Naive thymus-derived CD4-positive, alpha-beta T cell (primary cell): ENCODE measurements around the gene RANBP1. TPM values are rescaled to one million over a fixed set of nuclear protein-coding genes. Genes with fewer than 3 reads are reported as not detected.

Experiments used
- ATAC-seq: fragments of 150-1000 bp; cut with Tn5 transposase; 2 replicates; pipeline ENCODE4 v1.10.0; 2021; ENCODE audit warnings: mild to moderate bottlenecking, moderate library complexity
- CTCF ChIA-PET: fragments of 350-600 bp; sonication (Branson Sonifier 250); formaldehyde crosslinking; loops from one replicate; lab custom pipeline; 2021; ENCODE audit warnings: antibody characterized with exemption; lab: Charles Lee
- POLR2A ChIA-PET: fragments of 350-600 bp; sonication (Branson Sonifier 250); formaldehyde crosslinking; loops from one replicate; lab custom pipeline; 2021; ENCODE audit warnings: antibody characterized with exemption, inconsistent platforms; lab: Charles Lee
- DNase-seq, 9 donors: peaks; one replicate each; pipeline versions ENCODE4 v3.0.0 to v3.0.0-alpha.2; 2020 to 2022; ENCODE audit warnings: mixed read lengths in 1 of 9
- H3K27ac ChIP-seq: one replicate; pipeline ENCODE4 v1.7.0; 2013; ENCODE audit warnings: mild to moderate bottlenecking, low read depth, low read length, moderate library complexity
- H3K27me3 ChIP-seq, 2 donors: one replicate each; pipeline ENCODE4 v1.7.0; 2013; ENCODE audit warnings: low read length in 2 of 2, mild to moderate bottlenecking in 2 of 2, moderate library complexity in 2 of 2; ENCODE audit not compliant: control insufficient read depth in 2 of 2, insufficient read depth in 2 of 2
- H3K36me3 ChIP-seq, 3 experiments: 1 replicate in 2 of 3; 2 replicates in 1 of 3; pipeline ENCODE4 v1.7.0; 2013; ENCODE audit warnings: low read length in 3 of 3, mild to moderate bottlenecking in 3 of 3, moderate library complexity in 1 of 3; ENCODE audit not compliant: insufficient read depth in 3 of 3, control insufficient read depth in 2 of 3
- H3K4me1 ChIP-seq, 2 donors: one replicate each; pipeline ENCODE4 v1.7.0; 2013; ENCODE audit warnings: low read length in 2 of 2, mild to moderate bottlenecking in 2 of 2, moderate library complexity in 1 of 2; ENCODE audit not compliant: control insufficient read depth in 2 of 2, insufficient read depth in 2 of 2
- H3K4me3 ChIP-seq: 2 replicates; pipeline ENCODE4 v1.7.0; 2013; ENCODE audit warnings: mild to moderate bottlenecking, low read length
- H3K9me3 ChIP-seq, 3 experiments: 1 replicate in 2 of 3; 2 replicates in 1 of 3; pipeline ENCODE4 v1.7.0; 2013; ENCODE audit warnings: low read length in 3 of 3; ENCODE audit not compliant: control insufficient read depth in 2 of 3
- H3K27ac Mint-ChIP-seq, 9 donors: one replicate each; pipeline ENCODE4 v1.8.0; 2020 to 2022; ENCODE audit warnings: mixed read lengths in 9 of 9, mild to moderate bottlenecking in 8 of 9, moderate library complexity in 5 of 9, inconsistent platforms in 2 of 9
- H3K27me3 Mint-ChIP-seq, 5 donors: one replicate each; pipeline ENCODE4 v1.8.0; 2021 to 2022; ENCODE audit warnings: mixed read lengths in 5 of 5, mild to moderate bottlenecking in 1 of 5
- H3K36me3 Mint-ChIP-seq, 5 donors: one replicate each; pipeline ENCODE4 v1.8.0; 2020 to 2022; ENCODE audit warnings: mixed read lengths in 5 of 5, mild to moderate bottlenecking in 3 of 5, inconsistent platforms in 1 of 5
- H3K4me1 Mint-ChIP-seq, 7 donors: one replicate each; pipeline ENCODE4 v1.8.0; 2020 to 2022; ENCODE audit warnings: mixed read lengths in 7 of 7, mild to moderate bottlenecking in 3 of 7, inconsistent platforms in 1 of 7
- H3K4me3 Mint-ChIP-seq, 10 donors: one replicate each; pipeline ENCODE4 v1.8.0; 2020 to 2022; ENCODE audit warnings: mild to moderate bottlenecking in 10 of 10, mixed read lengths in 10 of 10, moderate library complexity in 6 of 10, inconsistent platforms in 2 of 10
- H3K9me3 Mint-ChIP-seq, 11 donors: one replicate each; pipeline ENCODE4 v1.8.0; 2020 to 2022; ENCODE audit warnings: mixed read lengths in 11 of 11, mild to moderate bottlenecking in 4 of 11, inconsistent platforms in 1 of 11, moderate library complexity in 1 of 11
- intact Hi-C, 2 donors: fragments of 100-400 bp; cut with micrococcal nuclease; formaldehyde crosslinking; loops; one replicate each; pipeline ENCODE4 v1.15.1; 2023
- polyA plus RNA-seq, 2 donors: library from polyadenylated mRNA; unstranded; fragments of 300-500 nt; fragmentation: Illumina TruSeq; gene quantifications; one replicate each; pipeline ENCODE4 v1.2.3, GENCODE V29; 2021
- total RNA-seq, 6 experiments: library from RNA in 5 of 6; stranded (reverse) in 5 of 6; gene quantifications; 1 replicate in 5 of 6; 2 replicates in 1 of 6; pipeline ENCODE4 v1.2.3 and lab custom pipeline; 2021 to 2026

RANBP1 gene
- total and polyA plus RNA-seq, 7 experiments from 2014 or later, result 50.4 to 224 (median 75.5) TPM

DNA sequence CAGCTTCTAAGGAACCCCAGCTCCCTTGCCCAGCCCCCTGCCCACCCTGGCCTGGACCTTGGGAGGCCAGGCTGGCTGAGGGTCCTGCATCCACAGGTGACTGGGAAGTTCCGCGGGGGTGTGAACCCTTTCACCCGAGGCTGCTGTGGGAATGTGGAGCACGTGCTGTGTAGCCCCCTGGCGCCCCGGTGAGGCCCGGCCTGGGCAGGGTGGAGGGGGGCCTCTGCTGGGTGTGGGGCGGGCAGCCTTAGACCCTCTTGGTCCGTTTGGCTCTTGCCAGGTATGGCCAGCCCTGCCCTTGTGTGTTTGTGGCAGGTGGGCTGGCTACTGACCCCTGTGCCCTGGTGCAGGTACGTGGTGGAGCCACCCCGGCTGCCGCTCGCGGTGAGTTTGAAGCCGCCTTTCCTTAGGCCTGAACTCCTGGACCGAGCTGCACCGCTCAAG lies 24.6 kb downstream of the RANBP1 start:
- no peak for DNase-seq
- no peaks in the 10 kb centered on the region for H3K9me3 ChIP-seq
- POLR2A ChIA-PET, result interaction anchor here (0.8 kb wide), 1 partner anchor 80 kb away, joined by 3 read pairs; no protein-coding TSS in a partner anchor
- no peak overlapping the region for H3K27ac ChIP-seq
- Mint-ChIP-seq H3K27me3 (no peaks in the 10 kb centered on the region), H3K27ac (no peak overlapping the region), H3K4me3 (no peak overlapping the region), H3K36me3 (peaks cover 0 to 8% (median 0%) of the 10 kb centered on the region in 5 donors), H3K4me1 (peaks cover 2 to 22% (median 15%) of the 10 kb centered on the region in 7 donors), H3K9me3 (no peaks in the 10 kb centered on the region)
- intact Hi-C loops, result no loop called here
- H3K4me3 ChIP-seq, result no peak overlapping the region
- ATAC-seq, result no peak
- peaks cover 0 to 58% (median 0%) of the 10 kb centered on the region in 3 experiments for H3K36me3 ChIP-seq
- CTCF ChIA-PET, result no interaction called here
- H3K4me1 ChIP-seq, result no peaks in the 10 kb centered on the region
- H3K27me3 ChIP-seq, result no peaks in the 10 kb centered on the region

DNA sequence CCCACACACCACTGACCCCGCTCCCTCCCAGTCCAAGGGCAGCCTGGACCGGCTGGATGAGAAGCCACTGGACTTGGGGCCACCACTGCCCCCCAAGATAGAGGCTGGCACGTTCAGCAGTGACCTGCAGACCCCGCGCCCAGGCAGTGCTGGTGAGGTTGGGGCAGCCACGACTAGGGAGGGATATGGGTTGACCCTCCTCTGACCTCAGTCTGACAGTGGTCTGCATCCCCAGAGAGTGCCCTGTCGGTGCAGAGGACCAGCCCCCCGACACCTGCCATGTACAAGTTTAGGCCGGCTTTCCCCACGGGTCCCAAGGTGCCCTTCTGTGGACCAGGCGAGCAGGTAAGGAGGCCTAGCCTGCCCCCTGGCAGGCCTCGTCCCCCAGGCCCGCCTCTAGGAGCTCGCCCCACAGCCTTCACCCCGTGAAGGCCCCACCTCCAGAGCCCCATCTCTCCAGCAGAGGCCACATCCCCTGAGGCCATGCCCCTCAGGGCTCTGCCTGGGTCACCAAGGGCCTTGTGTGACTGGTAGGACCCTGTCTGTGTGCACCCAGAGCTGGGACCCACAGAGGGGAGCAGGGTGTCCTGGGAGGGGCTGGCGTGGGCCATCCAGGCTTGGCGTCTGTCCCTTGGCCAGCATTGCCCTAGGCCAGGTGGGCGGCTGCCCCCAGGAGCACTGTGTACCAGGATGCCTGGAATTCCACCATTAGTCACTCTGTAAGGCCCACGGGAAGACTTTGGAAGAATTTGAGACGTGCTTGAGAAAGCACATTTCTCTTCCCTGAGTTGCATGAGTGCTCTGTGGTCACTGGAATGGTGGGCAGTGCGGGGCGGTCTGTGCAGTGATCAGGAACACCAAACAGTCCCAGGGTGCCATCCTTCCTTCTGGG lies 25.5 kb downstream of the RANBP1 start:
- DNase-seq (no peak), ATAC-seq (no peak)
- H3K9me3 ChIP-seq, result no peaks in the 10 kb centered on the region
- intact Hi-C loops, result no loop called here
- no peaks in the 10 kb centered on the region for H3K27me3 ChIP-seq
- H3K4me3 ChIP-seq, result no peak overlapping the region
- H3K27ac Mint-ChIP-seq, result no peak overlapping the region
- H3K9me3 Mint-ChIP-seq, result no peaks in the 10 kb centered on the region
- no peak overlapping the region for H3K27ac ChIP-seq
- H3K36me3 ChIP-seq, result peaks cover 0 to 58% (median 0%) of the 10 kb centered on the region in 3 experiments
- H3K27me3 Mint-ChIP-seq, result no peaks in the 10 kb centered on the region
- no peak overlapping the region for H3K4me3 Mint-ChIP-seq
- POLR2A ChIA-PET, result no interaction called here
- H3K36me3 Mint-ChIP-seq, result peaks cover 0 to 8% (median 0%) of the 10 kb centered on the region in 5 donors
- H3K4me1 ChIP-seq, result no peaks in the 10 kb centered on the region
- CTCF ChIA-PET, result no interaction called here
- H3K4me1 Mint-ChIP-seq, result peaks cover 0 to 18% (median 11%) of the 10 kb centered on the region in 7 donors

DNA sequence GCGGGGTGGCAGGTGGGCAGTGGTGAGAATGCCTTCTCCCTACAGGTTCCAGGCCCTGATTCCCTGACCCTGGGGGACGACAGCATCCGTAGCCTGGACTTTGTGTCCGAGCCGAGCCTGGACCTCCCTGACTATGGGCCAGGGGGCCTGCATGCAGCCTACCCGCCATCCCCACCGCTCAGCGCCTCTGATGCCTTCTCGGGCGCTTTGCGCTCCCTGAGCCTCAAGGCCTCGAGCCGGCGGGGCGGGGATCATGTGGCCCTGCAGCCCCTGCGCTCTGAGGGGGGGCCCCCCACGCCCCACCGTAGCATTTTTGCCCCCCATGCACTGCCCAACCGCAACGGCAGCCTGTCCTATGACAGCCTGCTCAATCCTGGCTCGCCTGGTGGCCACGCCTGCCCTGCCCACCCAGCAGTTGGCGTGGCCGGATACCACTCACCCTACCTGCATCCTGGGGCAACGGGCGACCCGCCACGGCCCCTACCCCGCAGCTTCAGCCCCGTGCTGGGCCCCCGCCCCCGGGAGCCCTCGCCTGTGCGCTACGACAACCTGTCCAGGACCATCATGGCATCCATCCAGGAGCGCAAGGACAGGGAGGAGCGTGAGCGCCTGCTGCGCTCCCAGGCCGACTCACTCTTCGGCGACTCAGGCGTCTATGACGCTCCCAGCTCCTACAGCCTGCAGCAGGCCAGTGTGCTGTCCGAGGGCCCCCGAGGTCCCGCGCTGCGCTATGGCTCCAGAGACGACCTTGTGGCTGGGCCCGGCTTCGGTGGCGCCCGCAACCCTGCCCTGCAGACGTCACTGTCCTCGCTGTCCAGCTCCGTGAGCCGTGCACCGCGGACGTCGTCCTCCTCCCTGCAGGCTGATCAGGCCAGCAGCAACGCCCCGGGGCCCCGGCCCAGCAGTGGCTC lies 27.1 kb downstream of the RANBP1 start:
- H3K27ac Mint-ChIP-seq, result no peak overlapping the region
- no peak overlapping the region for H3K4me3 Mint-ChIP-seq
- Histone ChIP-seq H3K4me1 (no peaks in the 10 kb centered on the region), H3K36me3 (peaks cover 0 to 58% (median 0%) of the 10 kb centered on the region in 3 experiments), H3K4me3 (no peak overlapping the region), H3K27ac (no peak overlapping the region), H3K9me3 (no peaks in the 10 kb centered on the region), H3K27me3 (no peaks in the 10 kb centered on the region)
- no peaks in the 10 kb centered on the region for H3K27me3 Mint-ChIP-seq
- H3K4me1 Mint-ChIP-seq, result peaks cover 0 to 6% (median 2%) of the 10 kb centered on the region in 7 donors
- CTCF ChIA-PET, result no interaction called here
- no peak for DNase-seq
- intact Hi-C loops, result no loop called here
- POLR2A ChIA-PET, result no interaction called here
- no peak for ATAC-seq
- peaks cover 0 to 8% (median 0%) of the 10 kb centered on the region in 5 donors for H3K36me3 Mint-ChIP-seq
- H3K9me3 Mint-ChIP-seq, result no peaks in the 10 kb centered on the region

DNA sequence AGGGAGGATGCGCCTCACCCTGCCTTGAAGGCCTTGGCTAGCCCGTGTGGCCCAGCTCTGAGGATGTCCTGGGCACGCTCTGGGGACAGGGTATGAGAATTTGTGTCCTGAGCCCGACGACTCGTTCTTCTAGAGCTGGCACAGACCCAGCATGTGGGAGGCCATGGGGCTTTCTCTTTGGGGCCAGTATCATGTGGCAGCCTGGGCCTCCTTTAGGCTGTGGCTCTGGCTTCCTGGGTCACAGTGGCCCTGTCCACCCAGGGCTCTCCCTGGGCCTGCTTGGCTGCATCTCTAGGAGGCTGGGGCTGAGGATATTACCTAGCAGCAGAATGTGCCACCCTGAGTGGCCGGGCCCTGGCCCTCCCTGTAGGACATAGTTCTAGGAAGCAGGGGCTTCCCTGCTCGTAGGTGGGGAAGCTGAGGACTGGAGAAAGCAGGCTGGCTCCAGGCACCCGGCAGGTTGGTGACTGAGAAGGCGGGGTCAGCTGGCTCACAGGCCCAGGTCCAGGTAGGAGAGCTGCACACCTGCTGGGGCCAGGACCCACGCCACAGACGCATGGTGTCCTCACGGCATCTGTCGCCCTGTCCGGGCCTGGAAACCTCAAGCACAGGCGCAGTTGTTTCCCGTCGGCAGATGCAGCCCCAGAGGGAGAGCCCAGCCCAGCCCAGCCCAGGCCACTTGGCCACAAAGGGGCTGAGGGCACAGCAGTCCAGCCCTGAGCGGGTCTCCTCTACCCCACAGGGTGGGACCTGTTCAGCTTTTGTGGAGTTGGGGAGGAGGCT lies 28.2 kb downstream of the RANBP1 start:
- peak overlapping the region in 1 of 9 donors; percentile 21 for H3K27ac Mint-ChIP-seq
- H3K9me3 Mint-ChIP-seq, result no peaks in the 10 kb centered on the region
- CTCF ChIA-PET, result no interaction called here
- POLR2A ChIA-PET, result no interaction called here
- H3K36me3 ChIP-seq, result peaks cover 0 to 55% (median 0%) of the 10 kb centered on the region in 3 experiments
- no peak overlapping the region for H3K4me3 Mint-ChIP-seq
- intact Hi-C loops, result no loop called here
- no peaks in the 10 kb centered on the region for H3K4me1 Mint-ChIP-seq
- no peak overlapping the region for H3K4me3 ChIP-seq
- peaks cover 0 to 6% (median 0%) of the 10 kb centered on the region in 5 donors for H3K36me3 Mint-ChIP-seq
- no peak overlapping the region for H3K27ac ChIP-seq
- ATAC-seq (no peak), DNase-seq (no peak)
- H3K27me3 ChIP-seq, result no peaks in the 10 kb centered on the region
- no peaks in the 10 kb centered on the region for H3K27me3 Mint-ChIP-seq
- H3K9me3 ChIP-seq, result no peaks in the 10 kb centered on the region
- H3K4me1 ChIP-seq, result no peaks in the 10 kb centered on the region

DNA sequence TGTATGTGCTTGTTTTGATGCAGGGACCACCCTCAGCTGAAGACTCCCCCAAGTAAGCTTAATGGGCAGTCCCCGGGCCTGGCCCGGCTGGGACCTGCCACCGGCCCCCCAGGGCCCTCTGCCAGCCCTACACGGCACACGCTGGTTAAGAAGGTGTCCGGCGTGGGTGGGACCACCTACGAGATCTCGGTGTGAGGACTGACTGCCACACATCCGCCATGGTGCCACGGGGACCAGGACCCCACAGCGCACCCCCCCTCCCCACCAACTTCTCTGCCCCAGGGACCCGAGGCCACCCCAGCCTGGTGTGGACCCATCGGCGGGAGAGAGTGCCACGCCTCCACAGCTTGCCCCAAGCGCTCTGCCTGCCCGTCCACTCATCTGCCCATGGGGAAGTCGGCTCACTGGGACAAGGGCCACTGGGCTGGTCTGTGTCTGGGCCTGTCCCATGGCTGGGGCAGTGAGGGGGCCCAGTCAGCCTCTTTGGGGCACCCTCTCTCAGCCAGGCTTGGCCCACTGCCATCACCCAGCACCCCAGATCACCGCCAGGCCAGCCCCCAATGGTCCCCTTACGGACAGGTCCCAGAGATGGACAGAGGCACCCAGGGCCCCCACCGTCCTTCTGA lies 29.4 kb downstream of the RANBP1 start:
- ATAC-seq, result no peak
- Histone ChIP-seq H3K9me3 (no peaks in the 10 kb centered on the region), H3K4me3 (no peak overlapping the region), H3K36me3 (peaks cover 0 to 46% (median 0%) of the 10 kb centered on the region in 3 experiments), H3K27ac (no peak overlapping the region), H3K4me1 (no peaks in the 10 kb centered on the region), H3K27me3 (no peaks in the 10 kb centered on the region)
- Mint-ChIP-seq H3K9me3 (no peaks in the 10 kb centered on the region), H3K4me3 (no peak overlapping the region), H3K36me3 (no peaks in the 10 kb centered on the region), H3K27me3 (no peaks in the 10 kb centered on the region), H3K4me1 (no peaks in the 10 kb centered on the region), H3K27ac (no peak overlapping the region)
- intact Hi-C loops, result no loop called here
- POLR2A ChIA-PET, result no interaction called here
- DNase-seq, result no peak
- CTCF ChIA-PET, result interaction anchor here (0.6 kb wide), 1 partner anchor 464 kb away, joined by 3 read pairs; no protein-coding TSS in a partner anchor

DNA sequence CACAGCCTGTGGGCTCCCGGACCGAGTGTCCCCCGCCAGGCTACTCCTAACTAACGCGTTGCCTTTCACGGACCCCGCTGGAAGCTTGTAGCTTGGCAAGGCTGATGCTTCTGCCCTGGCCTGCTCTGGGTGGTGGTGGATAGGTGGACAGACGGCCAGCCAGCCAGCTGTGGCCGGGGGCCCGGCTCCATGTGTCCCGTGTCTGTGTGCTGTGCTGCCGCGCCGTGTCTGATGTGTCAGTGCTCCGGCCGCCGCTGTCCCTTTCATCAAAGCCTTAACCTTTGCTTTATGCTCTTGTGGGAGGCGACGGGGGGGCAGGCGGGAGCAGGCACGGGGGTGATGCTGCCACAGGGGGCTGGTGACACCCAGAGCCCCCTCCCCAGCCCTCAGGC lies 29.9 kb downstream of the RANBP1 start:
- H3K4me3 ChIP-seq, result no peak overlapping the region
- Mint-ChIP-seq H3K36me3 (no peaks in the 10 kb centered on the region), H3K4me1 (no peaks in the 10 kb centered on the region), H3K27me3 (no peaks in the 10 kb centered on the region), H3K27ac (no peak overlapping the region), H3K9me3 (no peaks in the 10 kb centered on the region), H3K4me3 (no peak overlapping the region)
- intact Hi-C loops, result no loop called here
- POLR2A ChIA-PET, result no interaction called here
- H3K36me3 ChIP-seq, result peaks cover 0 to 43% (median 0%) of the 10 kb centered on the region in 3 experiments
- H3K9me3 ChIP-seq, result no peaks in the 10 kb centered on the region
- CTCF ChIA-PET, result no interaction called here
- no peak for DNase-seq
- no peaks in the 10 kb centered on the region for H3K27me3 ChIP-seq
- H3K27ac ChIP-seq, result no peak overlapping the region
- ATAC-seq, result no peak
- H3K4me1 ChIP-seq, result no peaks in the 10 kb centered on the region
